Right renal pelvis (tissue), 4 donors: ENCODE data around the gene FOXF1. TPM values are rescaled to one million over a fixed set of nuclear protein-coding genes. Genes with fewer than 3 reads are reported as not detected.

Experiments
- DNase-seq, 4 donors: peaks; one replicate each; pipeline ENCODE4 v3.0.0-alpha.2; 2013; ENCODE audit warnings: low read depth in 4 of 4, low spot score in 3 of 4, missing footprints in 1 of 4
- polyA plus RNA-seq, 4 donors: library from polyadenylated mRNA; unstranded; fragments of 120-200 nt; gene quantifications; one replicate each; pipeline ENCODE4 v1.2.1, GENCODE V29; 2013; ENCODE audit not compliant: insufficient read length in 4 of 4

Gene FOXF1
- under 1 TPM; 0.07 to 0.60 (median 0.24) TPM for polyA plus RNA-seq

DNA sequence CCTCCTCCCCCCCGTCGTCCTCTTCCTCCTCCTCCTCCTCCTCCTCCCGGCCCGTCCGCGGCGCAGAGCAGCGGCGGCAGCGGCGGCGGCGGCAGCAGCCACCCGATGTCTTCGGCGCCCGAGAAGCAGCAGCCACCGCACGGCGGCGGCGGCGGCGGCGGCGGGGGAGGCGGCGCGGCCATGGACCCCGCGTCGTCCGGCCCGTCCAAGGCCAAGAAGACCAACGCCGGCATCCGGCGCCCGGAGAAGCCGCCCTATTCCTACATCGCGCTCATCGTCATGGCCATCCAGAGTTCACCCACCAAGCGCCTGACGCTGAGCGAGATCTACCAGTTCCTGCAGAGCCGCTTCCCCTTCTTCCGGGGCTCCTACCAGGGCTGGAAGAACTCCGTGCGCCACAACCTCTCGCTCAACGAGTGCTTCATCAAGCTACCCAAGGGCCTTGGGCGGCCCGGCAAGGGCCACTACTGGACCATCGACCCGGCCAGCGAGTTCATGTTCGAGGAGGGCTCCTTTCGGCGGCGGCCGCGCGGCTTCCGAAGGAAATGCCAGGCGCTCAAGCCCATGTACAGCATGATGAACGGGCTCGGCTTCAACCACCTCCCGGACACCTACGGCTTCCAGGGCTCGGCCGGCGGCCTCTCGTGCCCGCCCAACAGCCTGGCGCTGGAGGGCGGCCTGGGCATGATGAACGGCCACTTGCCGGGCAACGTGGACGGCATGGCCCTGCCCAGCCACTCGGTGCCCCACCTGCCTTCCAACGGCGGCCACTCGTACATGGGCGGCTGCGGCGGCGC lies at the start of gene FOXF1:
Gene FOXF1, plus strand, starts transcription at position 63 of the 797 bp plus-strand sequence. Its CDS starts 43 bp downstream, at position 106.
- DNase-seq: no peak

DNA sequence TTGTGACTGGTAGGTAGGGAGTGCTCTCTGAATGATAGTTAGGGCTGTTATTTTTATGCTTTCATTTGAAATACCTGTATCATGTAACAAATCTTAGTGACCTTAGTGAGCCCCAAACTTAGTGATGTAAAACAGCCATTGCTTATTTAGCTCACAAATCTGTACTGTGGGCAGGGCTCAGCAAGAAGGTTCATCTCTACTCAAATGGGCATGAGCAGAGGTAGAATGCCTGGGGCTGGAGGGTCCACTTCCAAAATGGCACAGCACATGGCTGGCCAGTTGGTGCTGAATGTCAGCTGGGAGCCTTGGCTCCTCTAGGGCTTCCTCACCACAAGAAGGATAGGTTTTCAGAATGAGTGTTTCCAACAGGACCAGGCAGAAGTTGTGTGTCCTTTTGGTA lies 49.3 kb upstream of the FOXF1 start:
- no peak for DNase-seq

DNA sequence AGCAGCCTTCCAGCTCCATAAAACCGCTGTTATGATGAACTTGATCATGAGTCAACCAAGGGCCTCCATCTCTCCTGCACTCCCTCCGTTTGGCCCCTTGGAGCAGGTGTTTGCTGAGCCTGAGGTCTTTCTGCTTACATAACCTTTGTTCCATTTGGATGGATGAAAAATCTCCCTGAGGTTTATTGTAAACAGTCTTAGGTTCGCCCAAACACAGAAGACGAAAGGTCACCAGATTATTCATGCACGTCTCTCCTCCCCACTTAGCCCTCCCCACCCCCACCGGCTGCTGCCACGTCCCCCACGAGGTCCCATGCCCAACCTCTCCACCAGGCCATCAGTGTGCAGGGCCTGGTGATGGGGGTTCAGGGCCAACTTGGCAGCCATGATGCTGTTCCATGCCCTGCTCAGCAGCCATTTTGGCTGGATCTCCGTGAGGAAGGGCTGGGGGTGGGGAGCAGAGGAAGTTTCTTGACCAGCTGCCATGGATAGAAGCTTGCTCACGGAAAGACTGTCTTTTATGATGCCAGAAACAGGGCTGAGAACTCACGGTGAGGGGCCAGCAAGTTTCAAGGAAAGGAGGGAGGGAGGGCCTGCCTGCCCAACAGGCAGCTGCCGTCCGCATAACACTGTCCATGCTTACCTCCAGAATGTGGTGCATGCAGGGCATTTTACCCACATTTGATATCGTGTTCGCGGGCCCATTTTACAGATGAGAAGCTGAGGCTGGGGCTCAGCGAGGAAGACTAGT lies 47.8 kb upstream of the FOXF1 start:
- no peak for DNase-seq

DNA sequence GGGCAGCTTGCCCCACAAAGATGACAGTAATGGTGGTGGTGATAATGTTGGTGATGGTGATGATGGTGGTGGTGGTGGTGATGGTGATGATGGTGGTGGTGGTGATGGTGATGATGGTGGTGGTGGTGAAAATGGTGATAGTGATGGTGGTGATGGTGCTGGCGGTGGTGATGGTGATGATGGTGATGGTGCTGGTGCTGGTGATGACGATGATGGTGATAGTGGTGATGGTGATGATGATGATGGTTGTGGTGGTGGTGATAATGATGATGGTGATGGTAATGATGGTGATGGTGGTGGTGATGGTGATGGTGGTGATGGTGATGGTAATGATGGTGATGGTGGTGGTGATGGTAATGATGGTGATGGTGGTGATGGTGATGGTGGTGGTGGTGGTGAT lies 46.3 kb upstream of the FOXF1 start:
- DNase-seq: no peak

DNA sequence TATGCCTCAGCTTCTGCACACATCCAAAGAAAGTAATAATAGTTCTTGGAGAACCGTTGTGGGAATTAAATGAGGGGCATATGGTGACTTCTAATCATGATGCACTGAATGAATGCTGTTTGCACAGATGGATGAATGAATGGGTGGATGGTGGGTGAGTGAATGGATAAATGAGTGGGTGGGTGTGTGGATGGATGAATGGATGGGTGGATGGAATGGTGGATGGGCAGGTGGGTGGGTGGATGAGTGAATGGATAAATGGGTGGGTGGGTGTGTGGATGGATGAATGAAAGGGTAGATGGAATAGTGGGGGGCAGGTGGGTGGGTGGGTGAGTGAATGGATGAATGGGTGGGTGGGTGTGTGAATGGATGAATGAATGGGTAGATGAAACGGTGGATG lies 44.9 kb upstream of the FOXF1 start:
- DNase-seq: no peak

DNA sequence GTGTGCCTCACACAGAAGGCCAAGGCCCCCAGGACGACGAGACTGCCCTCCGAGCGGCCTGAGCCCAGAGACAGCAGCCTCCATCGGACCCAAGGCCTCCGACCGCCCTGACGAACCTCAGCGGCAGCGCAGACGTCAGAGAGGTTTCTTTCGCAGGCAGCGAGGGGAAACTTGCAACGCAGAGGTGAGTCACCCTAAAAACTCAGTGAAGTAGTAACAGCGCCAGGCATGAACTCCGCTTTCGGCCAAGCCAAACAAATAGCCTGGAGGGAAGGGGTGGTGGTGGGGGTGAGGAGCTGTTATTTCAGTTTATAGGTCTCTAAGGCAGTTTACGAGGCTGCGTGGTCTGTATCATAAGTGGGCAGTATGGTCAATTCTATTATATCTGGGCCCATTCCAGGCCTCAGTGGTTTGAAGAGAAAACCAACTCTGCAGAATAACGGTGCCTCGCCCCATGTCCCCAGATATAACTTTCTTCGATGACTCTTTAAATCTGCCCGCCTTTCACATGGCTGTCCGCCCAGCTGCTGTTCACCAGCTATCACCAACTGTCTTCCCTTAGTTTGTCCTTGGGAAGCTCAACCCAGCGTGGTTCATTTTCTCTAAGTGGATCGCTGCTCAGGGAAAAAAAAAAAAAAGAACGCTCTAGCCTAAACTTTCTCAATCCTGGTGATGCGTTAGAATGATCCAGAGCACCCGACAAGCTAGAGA lies 43.5 kb upstream of the FOXF1 start:
- DNase-seq: no peak

DNA sequence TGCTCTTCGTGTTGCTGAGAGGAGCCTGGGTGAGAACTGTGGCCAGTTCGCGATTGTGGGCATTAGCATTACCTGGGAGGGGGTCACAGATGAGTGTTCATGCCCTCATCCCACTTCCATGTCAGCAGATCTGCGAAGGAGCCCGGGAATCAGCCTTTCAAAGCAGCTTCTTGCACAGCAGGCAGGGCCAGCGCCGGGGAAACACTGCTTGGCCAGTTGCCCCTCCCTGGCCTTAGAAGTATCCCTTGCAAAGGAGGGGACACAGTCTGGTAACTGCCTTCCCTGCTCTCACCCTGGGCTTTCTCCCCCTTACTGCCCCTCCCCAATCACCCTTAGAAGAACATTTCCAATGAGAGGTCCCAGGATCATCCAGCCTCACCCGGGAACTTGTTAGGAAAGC lies 42.8 kb upstream of the FOXF1 start:
- DNase-seq: no peak

DNA sequence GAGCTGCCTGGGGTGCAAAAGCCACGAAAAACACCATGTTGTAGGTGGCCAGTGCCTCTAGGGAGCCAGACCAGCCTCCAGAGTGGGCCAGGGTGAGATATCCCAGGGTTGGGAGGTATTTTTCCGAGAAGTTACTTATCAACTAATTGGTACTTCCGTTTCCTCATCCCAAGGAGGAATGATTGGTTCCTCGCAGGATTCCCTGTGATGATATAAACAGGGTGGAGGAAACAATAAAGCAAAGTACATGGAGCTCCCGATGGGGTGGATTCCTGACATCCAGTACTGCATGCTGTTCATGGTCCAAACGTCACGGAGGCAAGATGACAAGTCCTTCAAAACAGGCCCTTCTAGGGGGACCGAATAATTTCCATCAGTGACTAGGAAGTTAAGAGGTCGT lies 39.4 kb upstream of the FOXF1 start:
- no peak for DNase-seq

DNA sequence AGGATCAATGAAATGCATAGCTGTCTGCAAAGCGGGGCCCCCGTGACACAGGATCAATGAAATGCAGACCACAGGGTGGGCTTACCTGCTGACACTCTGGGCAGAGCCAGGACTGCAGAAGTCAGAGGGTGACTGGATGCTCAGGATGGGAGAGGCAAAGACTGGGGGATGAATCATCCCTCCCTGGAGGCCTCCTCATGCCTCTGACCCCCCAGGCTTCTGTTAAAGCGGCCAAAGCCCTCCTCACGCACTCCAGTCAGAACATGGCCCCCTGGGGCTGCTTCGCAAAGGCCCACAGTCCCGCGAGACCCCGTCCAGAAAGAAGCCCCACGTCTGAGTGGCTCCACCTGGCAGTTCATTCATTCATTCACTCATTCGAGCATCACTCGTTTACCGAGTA lies 38.4 kb upstream of the FOXF1 start:
- DNase-seq: no peak

DNA sequence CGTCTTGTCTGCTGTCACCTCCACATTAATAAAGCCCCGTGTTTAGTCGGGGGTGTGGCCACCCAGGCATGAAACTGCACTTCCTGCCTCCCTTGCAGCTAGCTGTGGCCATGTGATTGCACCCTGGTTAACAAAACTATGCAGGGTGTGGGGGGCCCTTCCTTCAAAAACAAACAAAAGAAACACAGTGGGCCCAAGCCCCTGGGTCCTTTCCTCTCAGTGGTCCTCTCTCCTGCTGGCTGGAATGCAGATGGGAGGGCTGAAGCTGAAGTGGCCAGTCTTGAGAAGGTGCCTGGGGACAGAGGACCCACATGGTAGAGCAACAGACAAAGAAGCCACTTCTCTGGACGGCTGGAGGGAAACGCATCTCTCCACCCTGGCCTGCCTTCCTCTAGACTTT lies 38.0 kb upstream of the FOXF1 start:
- DNase-seq: no peak

DNA sequence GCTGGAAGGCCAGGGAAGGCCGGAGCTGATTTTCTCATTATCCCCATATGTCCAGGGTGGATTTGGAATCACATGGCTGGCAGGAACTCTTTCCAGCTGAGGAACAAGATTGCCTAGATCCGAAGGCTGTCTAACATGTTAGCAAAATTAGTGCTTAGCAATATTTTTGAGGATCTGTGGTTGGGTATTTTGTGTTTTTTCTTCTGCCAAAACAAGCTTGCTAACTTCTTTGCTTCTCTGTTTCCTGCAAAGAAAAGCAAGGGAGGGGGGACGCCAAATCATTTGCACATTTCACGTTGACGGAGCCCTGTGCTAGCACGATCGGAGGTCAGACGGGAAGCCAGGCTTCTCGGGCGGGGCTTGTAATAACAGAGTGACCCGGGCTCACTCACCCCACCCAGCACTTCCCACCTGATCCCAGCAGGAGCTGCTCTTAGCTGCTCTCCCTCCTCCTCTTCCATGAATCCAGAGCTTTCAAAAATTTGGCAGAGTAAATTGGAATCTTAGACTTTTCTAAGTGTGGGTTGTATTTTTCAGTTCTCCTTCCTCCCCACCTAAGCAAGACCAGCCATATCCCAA lies 33.3 kb upstream of the FOXF1 start:
- DNase-seq: no peak

DNA sequence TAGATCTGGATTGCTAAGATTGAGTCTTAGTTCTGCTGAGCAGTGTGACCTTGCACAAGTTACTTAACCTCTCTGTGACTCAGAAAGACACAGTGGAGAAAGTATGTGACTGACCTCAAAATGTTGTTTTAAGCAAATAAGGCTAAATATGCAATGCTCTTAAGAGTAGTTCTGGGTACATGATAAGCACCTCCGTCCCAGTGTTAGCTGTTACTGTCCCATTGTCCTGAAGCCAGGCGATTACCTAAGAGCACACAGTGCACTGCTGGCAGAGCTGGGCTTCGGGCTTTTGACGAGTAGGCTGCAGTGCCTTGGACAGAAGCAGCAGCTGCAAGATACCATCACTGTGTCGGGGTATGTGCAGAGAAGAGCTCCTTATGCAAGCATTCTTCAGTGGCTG lies 32.7 kb upstream of the FOXF1 start:
- DNase-seq: no peak

DNA sequence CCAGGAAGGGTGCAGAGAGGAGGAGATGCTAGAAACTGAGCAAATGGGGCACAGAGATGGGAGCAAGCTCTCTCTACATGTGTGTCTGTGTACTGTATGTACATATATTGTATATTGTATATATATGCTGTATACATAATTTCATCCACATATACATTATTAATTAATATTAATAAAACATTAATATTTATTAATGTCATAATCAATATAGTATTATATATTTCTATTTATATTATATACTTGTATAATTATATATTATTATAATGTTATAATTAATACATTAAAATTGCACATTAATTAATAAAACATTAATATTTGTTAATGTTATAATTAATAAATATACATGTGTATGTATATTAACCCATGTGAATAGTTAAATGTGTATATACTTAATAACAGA lies 31.5 kb upstream of the FOXF1 start:
- no peak for DNase-seq

DNA sequence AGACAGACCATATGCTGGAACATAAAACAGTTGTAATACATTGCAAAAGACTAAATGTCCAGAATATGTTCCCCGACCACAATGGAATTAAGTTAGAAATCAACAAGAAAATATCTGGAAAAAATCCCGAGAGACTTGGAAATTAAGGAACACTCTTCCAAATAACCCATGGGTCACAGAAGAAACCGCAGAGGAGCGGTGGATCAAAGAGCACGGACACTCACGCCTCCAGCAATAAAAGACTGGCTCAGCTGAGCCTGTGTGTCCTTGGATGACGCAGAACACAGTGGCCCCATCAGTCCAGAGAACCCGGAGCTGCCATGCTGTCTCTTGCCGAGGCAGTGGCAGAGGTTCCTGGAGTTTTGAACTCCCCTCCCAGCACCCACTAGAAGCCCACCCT lies 30.9 kb upstream of the FOXF1 start:
- DNase-seq: no peak

DNA sequence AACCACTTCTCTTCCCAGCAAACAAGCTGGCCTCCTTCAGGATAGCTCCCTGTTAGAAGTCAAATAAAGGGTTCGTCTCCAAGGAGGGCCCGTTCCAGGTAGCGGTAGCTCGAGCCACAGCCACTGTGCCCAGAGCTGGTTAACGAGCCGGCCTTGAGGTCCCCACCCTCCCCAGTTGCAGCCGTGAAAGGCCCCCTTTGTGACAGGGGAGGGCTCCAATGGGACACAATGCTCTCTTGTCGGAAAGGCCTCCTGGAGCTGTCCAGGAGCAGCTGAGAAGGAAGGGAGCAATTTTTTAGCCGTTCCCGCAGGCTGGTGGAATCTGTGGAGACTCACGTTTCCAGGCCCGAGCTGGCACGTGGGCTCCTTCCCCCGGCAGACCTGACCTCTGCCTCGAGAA lies 29.9 kb upstream of the FOXF1 start:
- no peak for DNase-seq

DNA sequence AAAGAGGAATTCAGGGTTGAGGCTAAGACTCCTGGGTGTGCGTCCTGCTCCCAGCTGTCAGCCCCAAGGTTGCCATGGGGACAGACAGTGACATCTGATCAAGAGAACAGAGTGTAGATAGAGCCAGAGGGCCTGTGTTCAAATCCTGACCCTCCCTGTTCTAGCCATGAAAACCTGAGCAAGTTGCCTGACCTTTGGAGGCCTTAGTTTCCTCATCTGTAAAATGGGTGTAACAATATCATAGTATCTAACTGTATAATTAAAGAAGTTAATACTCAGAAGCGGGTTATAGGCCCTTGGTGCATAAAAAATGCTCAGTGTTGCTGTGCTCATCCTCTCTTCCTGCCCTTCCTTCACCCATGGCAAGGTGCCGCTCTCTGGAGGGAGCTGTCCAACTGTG lies 28.7 kb upstream of the FOXF1 start:
- DNase-seq: no peak

DNA sequence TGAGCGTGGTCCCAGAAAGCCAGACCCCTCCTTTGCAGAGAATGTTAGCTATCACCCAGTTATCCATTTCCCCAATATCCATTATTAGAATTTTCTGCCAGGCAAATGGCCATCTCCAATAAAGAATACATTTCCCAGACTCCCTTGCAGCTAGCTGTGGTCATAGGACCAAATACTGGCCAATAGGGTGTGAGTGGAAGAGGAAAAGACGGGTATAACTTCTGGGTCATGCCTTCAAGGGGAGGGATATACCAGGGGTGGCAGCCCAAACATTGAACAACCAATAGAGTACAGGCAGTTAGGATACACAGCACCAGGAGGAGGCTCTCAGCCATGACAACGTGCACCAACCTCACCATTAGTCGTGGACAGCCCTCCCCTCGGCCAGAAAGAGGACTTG lies 26.1 kb upstream of the FOXF1 start:
- no peak for DNase-seq

DNA sequence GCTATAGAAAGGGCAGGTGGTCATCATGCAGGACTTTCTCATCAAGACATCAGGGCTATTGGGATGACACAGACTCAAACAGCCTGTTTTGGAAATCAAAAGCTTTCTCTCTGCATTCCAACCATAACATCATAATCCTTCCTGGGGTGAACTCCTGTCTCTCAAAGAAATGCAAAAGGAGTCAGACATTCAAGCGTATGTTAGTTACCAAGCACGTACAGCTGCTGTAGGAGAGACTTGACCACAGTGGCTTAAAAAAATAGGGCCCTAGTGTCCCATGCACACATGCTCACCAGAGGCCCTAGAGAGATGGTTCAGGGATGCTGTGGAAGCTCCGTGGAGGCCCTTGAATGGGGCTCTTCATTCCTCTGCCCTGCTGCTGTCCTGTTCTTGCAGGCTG lies 24.6 kb upstream of the FOXF1 start:
- DNase-seq: no peak

DNA sequence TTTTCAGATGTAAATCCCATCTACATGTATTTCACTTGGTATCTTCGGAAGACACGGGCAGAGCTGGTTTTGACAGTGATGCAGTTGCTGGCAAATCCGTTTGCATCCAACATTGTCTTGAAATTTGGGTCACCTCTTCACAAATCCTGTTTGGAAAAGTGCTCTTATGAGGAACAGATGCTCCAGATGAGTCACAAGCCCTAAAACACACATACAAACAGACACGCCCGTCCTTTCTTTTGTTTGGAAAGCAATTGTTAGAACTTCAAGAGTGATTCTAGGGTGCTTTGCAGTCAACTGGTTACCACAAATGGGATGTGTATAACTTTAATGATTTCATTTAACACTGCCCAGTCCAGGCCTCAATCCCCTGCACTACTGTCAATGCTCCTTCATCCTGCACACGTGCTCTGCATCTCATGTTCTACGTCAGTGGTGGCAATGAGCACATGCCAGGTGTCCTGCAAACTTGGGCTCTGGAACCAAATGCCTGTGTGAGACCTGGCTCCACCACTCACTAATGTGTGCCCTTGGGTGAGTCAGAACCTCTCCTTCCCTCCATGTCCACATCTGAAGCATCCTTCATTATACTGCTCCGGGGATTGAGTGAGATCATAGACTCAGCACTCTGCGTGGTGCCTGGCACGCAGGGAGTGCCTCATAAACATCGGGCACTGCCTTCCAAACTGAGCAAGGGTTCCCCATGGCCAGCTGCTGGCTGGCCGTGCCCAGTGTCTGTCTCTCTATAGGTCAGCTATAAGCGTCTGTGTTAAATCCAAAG lies 19.3 kb upstream of the FOXF1 start:
- DNase-seq: no peak

DNA sequence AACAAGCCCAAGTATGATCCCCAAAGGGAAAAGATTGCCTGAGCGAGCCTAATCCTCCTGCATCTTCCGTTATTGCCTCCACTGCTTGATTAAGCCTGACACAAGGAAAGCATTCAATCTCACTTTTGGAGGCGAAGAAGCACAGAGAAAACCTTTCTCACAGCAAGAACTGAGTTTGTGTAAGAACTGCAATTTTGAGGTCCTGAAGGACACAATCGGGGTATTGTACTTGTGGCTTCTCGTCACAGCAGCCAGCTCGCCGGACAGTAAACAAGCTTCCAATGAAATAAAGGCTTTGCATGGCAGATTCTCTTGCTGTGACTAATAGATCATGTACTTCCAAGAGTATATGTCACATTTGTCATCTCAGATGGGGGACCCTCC lies 18.7 kb upstream of the FOXF1 start:
- DNase-seq: no peak
